A549 (cell line): ENCODE data around the gene EGFL8. TPM values are rescaled to one million over a fixed set of nuclear protein-coding genes. Genes with fewer than 3 reads are reported as not detected.

Source experiments
- ATAC-seq, 2 experiments: fragments of 200-7000 bp in 1 of 2; fragments of >200 bp in 1 of 2; cut with Nextera tagmentation in 1 of 2; cut with Tn5 transposase in 1 of 2; 3 replicates each; pipeline versions ENCODE4 v1.8.0 to v1.9.1; 2018 to 2020; ENCODE audit warnings: mild to moderate bottlenecking in 1 of 2, moderate library complexity in 1 of 2
- CTCF ChIA-PET: fragments of 300-600 bp; sonication (Branson Sonifier 250); formaldehyde crosslinking; extraction: SDS; loops from one replicate; lab custom pipeline; 2021; ENCODE audit warnings: antibody characterized with exemption, inconsistent platforms; lab: Yijun Ruan, JAX
- POLR2A ChIA-PET: fragments of 350-600 bp; formaldehyde crosslinking; extraction: SDS; loops from one replicate; lab custom pipeline; 2021; ENCODE audit warnings: antibody characterized with exemption, inconsistent platforms; lab: Yijun Ruan, JAX
- DNase-seq, 2 experiments: peaks; one replicate each; pipeline versions ENCODE4 v3.0.0 to v3.0.0-alpha.2; 2011 to 2016; ENCODE audit warnings: low read depth in 1 of 2, low spot score in 1 of 2
- FAIRE-seq: peaks from 2 replicates; lab custom pipeline; 2011; peaks lifted over from hg19 to GRCh38; lab: Jason Lieb, UNC
- H3K27ac ChIP-seq, 2 experiments: fragments of >200 bp; sonication (Bioruptor Twin); formaldehyde crosslinking; 3 replicates each; pipeline ENCODE4 v1.5.1; 2016 to 2017
- H3K4me1 ChIP-seq: fragments of >200 bp; sonication (Bioruptor Twin); formaldehyde crosslinking; 3 replicates; pipeline ENCODE4 v1.6.1; 2016
- H3K4me2 ChIP-seq: fragments of >200 bp; sonication (Bioruptor Twin); formaldehyde crosslinking; 3 replicates; pipeline ENCODE4 v1.6.1; 2016
- H3K4me3 ChIP-seq: fragments of >200 bp; sonication (Bioruptor Twin); formaldehyde crosslinking; 3 replicates; pipeline ENCODE4 v1.5.1; 2016
- H3K9me3 ChIP-seq: fragments of >200 bp; sonication (Bioruptor Twin); formaldehyde crosslinking; 3 replicates; pipeline ENCODE4 v1.6.1; 2016
- BHLHE40 ChIP-seq: IDR thresholded peaks from 2 replicates; pipeline ENCODE4 v1.6.1; 2012; ENCODE audit warnings: low read depth, low read length, inconsistent platforms
- CEBPB ChIP-seq, 2 experiments: fragments of >200 bp in 1 of 2; sonication (Bioruptor Twin) in 1 of 2; formaldehyde crosslinking in 1 of 2; IDR thresholded peaks; 2 replicates each; pipeline ENCODE4 v1.6.1; 2012 to 2016
- EHMT2 ChIP-seq: fragments of 200-600 bp; sonication (generic); IDR thresholded peaks from 2 replicates; pipeline ENCODE4 v1.6.1; 2016; ENCODE audit warnings: antibody characterized with exemption, low read depth, mild to moderate bottlenecking, moderate library complexity
- ESRRA ChIP-seq: fragments of 150-350 bp; IDR thresholded peaks from 2 replicates; pipeline ENCODE4 v1.6.1; 2014; ENCODE audit warnings: mild to moderate bottlenecking, low read length, borderline replicate concordance
- GATA3 ChIP-seq: IDR thresholded peaks from 2 replicates; pipeline ENCODE4 v1.6.1; 2012; ENCODE audit warnings: borderline replicate concordance
- HDAC2 ChIP-seq: fragments of 200-600 bp; sonication (generic); IDR thresholded peaks from 2 replicates; pipeline ENCODE4 v1.6.1; 2016
- HOXB13 ChIP-seq: fragments of 250-450 bp; sonication (Bioruptor Pico); IDR thresholded peaks from 2 replicates; pipeline ENCODE4 v1.5.0; 2020; ENCODE audit warnings: low read depth, mild to moderate bottlenecking, moderate library complexity
- HOXB5 ChIP-seq: fragments of 250-450 bp; sonication (Bioruptor Pico); IDR thresholded peaks from 2 replicates; pipeline ENCODE4 v1.5.0; 2020; ENCODE audit warnings: mild to moderate bottlenecking, moderate library complexity
- JUNB ChIP-seq: fragments of >200 bp; sonication (Bioruptor Twin); formaldehyde crosslinking; IDR thresholded peaks from 2 replicates; pipeline ENCODE4 v1.6.1; 2016
- NFE2L2 ChIP-seq: fragments of 150-350 bp; conservative IDR thresholded peaks from 2 replicates; pipeline ENCODE4 v1.6.1; 2014; ENCODE audit warnings: low read length
- NR3C1 ChIP-seq: fragments of >200 bp; sonication (Bioruptor Twin); formaldehyde crosslinking; IDR thresholded peaks from 3 replicates; pipeline ENCODE4 v1.6.1; 2017
- PHF8 ChIP-seq: fragments of 200-600 bp; sonication (generic); IDR thresholded peaks from 2 replicates; pipeline ENCODE4 v1.6.1; 2016; ENCODE audit warnings: low read depth, mild to moderate bottlenecking, antibody characterized with exemption, moderate library complexity, borderline replicate concordance
- POLR2AphosphoS2 ChIP-seq: conservative IDR thresholded peaks from 2 replicates; pipeline ENCODE4 v1.6.1; 2012; ENCODE audit warnings: low read length, improper control_type of control experiment, inconsistent platforms
- RAD21 ChIP-seq, 2 experiments: fragments of >200 bp in 1 of 2; sonication (Bioruptor Twin) in 1 of 2; formaldehyde crosslinking in 1 of 2; IDR thresholded peaks in 1 of 2; conservative IDR thresholded peaks in 1 of 2; 2 replicates in 1 of 2; 3 replicates in 1 of 2; pipeline ENCODE4 v1.6.1; 2012 to 2018; ENCODE audit warnings: inconsistent platforms in 1 of 2
- RARB ChIP-seq: fragments of 250-450 bp; sonication (Bioruptor Pico); IDR thresholded peaks from 2 replicates; pipeline ENCODE4 v1.8.0; 2021; ENCODE audit warnings: mild to moderate bottlenecking, moderate library complexity
- USF2 ChIP-seq: fragments of 450-650 bp; IDR thresholded peaks from 2 replicates; pipeline ENCODE4 v1.6.1; 2014; ENCODE audit warnings: antibody characterized with exemption
- ZSCAN20 ChIP-seq: fragments of 250-450 bp; sonication (Bioruptor Pico); IDR thresholded peaks from 2 replicates; pipeline ENCODE4 v1.8.0; 2022; ENCODE audit warnings: mild to moderate bottlenecking, moderate library complexity
- WGBS: methylation state at CpG from one replicate; pipeline ENCODE4 v1.1.6; 2017; ENCODE audit errors: missing lambda C conversion rate; 5-methylcytosine and 5-hydroxymethylcytosine counted together
- polyA plus RNA-seq, 4 experiments: library from polyadenylated mRNA; depleted of rRNA in 3 of 4; stranded (reverse); fragments of >200 nt; fragmentation: RNase III in 1 of 4; extraction: RNeasy Plus Mini Kit Qiagen cat#74134 plus additional on column Dnase treatment in 1 of 4; gene quantifications; 2 replicates in 3 of 4; 3 replicates in 1 of 4; pipeline ENCODE4 v1.2.3, GENCODE V29; 2011 to 2017
- TF ChIP-seq, protein P1 (sequence below): fragments of >200 bp; sonication (Bioruptor Twin); formaldehyde crosslinking; IDR thresholded peaks from 3 replicates; pipeline ENCODE4 v1.5.1; 2016

The EGFL8 gene
- polyA plus RNA-seq, 2 of the 4 experiments (the other 2 are of a cell fraction): 2.0 to 3.1 TPM

DNA sequence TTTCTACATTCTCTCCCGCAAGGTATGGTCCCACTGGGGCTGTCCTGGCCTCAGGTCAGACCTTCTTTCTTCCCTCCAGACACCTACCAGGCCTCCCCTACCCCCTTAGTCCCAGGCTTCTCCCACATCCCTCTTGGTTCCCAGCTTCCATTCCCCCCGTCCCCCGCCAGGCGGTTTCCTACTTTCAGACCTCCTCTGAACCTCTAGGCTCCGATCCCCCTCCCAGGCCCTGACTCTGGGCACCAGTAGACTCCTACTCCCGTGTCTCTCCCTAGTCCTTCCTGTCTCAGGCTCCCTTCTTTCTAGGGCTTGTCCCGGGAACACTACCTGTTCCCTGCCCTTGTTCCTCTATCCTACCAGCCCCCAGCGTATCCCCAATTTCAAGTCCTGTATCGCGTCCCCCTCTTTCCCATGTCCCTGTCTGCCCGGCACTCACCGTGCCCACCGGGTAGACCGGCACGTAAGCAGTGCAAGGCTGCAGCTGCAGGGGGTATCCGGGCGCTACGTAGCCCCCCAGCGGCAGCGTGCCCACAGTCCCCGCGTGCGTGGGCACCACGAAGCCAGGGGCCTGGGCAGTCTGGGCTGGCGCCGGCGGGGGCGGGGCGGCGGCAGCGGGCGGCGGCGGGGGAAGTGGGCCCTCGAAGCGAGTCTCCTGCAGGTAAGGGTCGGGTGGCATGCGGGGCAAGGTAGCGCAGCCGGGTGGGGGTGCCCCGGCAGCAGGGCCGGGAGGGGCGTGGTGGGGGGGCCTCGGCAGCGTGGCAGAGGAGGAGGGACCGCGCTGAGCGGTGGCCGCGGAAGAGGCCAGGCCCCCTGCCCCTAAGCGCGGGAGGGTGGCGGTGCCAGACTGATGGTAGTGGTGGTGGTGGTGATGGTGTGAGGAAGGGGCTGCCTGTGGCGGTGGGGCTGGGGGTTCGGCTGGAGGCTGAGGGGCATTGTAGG is 14.2 kb upstream of the EGFL8 start:
- no peaks in the 10 kb centered on the region for H3K9me3 ChIP-seq
- TF ChIP-seq PHF8: no peak
- TF ChIP-seq NFE2L2: no peak
- no peak for TF ChIP-seq ESRRA
- ATAC-seq (no peak), FAIRE-seq (no peak), DNase-seq (no peak)
- ChIA-PET POLR2A (no interaction called here), CTCF (no interaction called here)
- peaks cover 22% of the 10 kb centered on the region; the same call in 2 of the 3 replicates for H3K4me1 ChIP-seq
- H3K4me3 ChIP-seq: no peak overlapping the region
- 92% methylated on average over 25 of the region's 55 CpGs for WGBS
- no peak overlapping the region for H3K27ac ChIP-seq
- no peak overlapping the region for H3K4me2 ChIP-seq

GRCh38 chr6:32151181-32151862 is 13.1 kb upstream of the EGFL8 start:
- 86% methylated on average over 7 of the region's 8 CpGs for WGBS
- Histone ChIP-seq H3K27ac (no peak overlapping the region), H3K4me1 (peaks cover 17% of the 10 kb centered on the region; the same call in 2 of the 3 replicates), H3K9me3 (no peaks in the 10 kb centered on the region), H3K4me3 (no peak overlapping the region), H3K4me2 (no peak overlapping the region)
- no peak for ATAC-seq
- TF ChIP-seq GATA3 (no peak), RAD21 (conservative IDR thresholded peaks at IDR 0.05 in 1 of 2, IDR thresholded peaks at IDR 0.05 in 1 of 2) (no peak), CEBPB (IDR thresholded peaks at IDR 0.05) (no peak), RARB (CRISPR knock-in tag) (no peak), JUNB (no peak), HOXB13 (CRISPR knock-in tag) (no peak), HOXB5 (CRISPR knock-in tag) (no peak), USF2 (no peak), EHMT2 (no peak), NFE2L2 (no peak), BHLHE40 (no peak), ZSCAN20 (CRISPR knock-in tag) (no peak), POLR2AphosphoS2 (no peak), HDAC2 (no peak), NR3C1 (no peak), ESRRA (no peak)
- TF ChIP-seq, protein P1, sequence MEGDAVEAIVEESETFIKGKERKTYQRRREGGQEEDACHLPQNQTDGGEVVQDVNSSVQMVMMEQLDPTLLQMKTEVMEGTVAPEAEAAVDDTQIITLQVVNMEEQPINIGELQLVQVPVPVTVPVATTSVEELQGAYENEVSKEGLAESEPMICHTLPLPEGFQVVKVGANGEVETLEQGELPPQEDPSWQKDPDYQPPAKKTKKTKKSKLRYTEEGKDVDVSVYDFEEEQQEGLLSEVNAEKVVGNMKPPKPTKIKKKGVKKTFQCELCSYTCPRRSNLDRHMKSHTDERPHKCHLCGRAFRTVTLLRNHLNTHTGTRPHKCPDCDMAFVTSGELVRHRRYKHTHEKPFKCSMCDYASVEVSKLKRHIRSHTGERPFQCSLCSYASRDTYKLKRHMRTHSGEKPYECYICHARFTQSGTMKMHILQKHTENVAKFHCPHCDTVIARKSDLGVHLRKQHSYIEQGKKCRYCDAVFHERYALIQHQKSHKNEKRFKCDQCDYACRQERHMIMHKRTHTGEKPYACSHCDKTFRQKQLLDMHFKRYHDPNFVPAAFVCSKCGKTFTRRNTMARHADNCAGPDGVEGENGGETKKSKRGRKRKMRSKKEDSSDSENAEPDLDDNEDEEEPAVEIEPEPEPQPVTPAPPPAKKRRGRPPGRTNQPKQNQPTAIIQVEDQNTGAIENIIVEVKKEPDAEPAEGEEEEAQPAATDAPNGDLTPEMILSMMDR: no peak
- no peak for FAIRE-seq
- POLR2A ChIA-PET: no interaction called here
- CTCF ChIA-PET: no interaction called here
- DNase-seq: no peak
